ENCODE measurements around the gene FMNL2.

FMNL2 gene

GRCh38 chr2:152407806-152408205, 72.8 kb downstream of the FMNL2 start:
- H3F3A ChIP-seq (ENCODE audit: insufficient read depth) = no peaks in the 10 kb centered on the region
- no peaks in the 10 kb centered on the region; the same call in 1 of the 2 replicates for H4K20me1 ChIP-seq (ENCODE audit: low read depth, low read length)
- H3K4me3 ChIP-seq (ENCODE audit: insufficient read depth, low read length, poor library complexity, severe bottlenecking) = no peak overlapping the region
- no peaks in the 10 kb centered on the region for H3K9me2 ChIP-seq (replicated peaks; ENCODE audit: insufficient read depth, low read length)
- H3K27ac ChIP-seq (ENCODE audit: low read depth, low read length) = no peak overlapping the region
- no peaks in the 10 kb centered on the region for H3K79me2 ChIP-seq (ENCODE audit: insufficient read depth, low read length)
- no peaks in the 10 kb centered on the region for H3K36me3 ChIP-seq (ENCODE audit: low read length)
- no peaks in the 10 kb centered on the region for H3K9me3 ChIP-seq (ENCODE audit: insufficient read depth, low read length)
- no peak overlapping the region for H2AFZ ChIP-seq (ENCODE audit: low read depth, low read length, severe bottlenecking)
- H3K4me2 ChIP-seq (ENCODE audit: low read depth, low read length, poor library complexity, severe bottlenecking) = no peak overlapping the region
- TF ChIP-seq EZH2phosphoT487 (conservative IDR thresholded peaks at IDR 0.05; ENCODE audit: low read length) (no peak), CTCF (IDR thresholded peaks at IDR 0.05; ENCODE audit: insufficient read depth, low read length, poor library complexity, severe bottlenecking) (no peak)
- no peak overlapping the region for H3K9ac ChIP-seq (ENCODE audit: low read length)
- no peaks in the 10 kb centered on the region for H3K27me3 ChIP-seq (ENCODE audit: low read length)

GRCh38 chr2:152408254-152408653, 73.3 kb downstream of the FMNL2 start:
- H3K4me2 ChIP-seq (ENCODE audit: low read depth, low read length, poor library complexity, severe bottlenecking) = no peak overlapping the region
- no peak overlapping the region for H3K4me3 ChIP-seq (ENCODE audit: insufficient read depth, low read length, poor library complexity, severe bottlenecking)
- no peaks in the 10 kb centered on the region for H3K79me2 ChIP-seq (ENCODE audit: insufficient read depth, low read length)
- no peaks in the 10 kb centered on the region for H3K9me2 ChIP-seq (replicated peaks; ENCODE audit: insufficient read depth, low read length)
- no peaks in the 10 kb centered on the region for H3F3A ChIP-seq (ENCODE audit: insufficient read depth)
- H4K20me1 ChIP-seq (ENCODE audit: low read depth, low read length) = no peaks in the 10 kb centered on the region; the same call in 1 of the 2 replicates
- no peak overlapping the region for H3K9ac ChIP-seq (ENCODE audit: low read length)
- H3K27ac ChIP-seq (ENCODE audit: low read depth, low read length) = no peak overlapping the region
- H3K9me3 ChIP-seq (ENCODE audit: insufficient read depth, low read length) = no peaks in the 10 kb centered on the region
- no peak for TF ChIP-seq CTCF (IDR thresholded peaks at IDR 0.05; ENCODE audit: insufficient read depth, low read length, poor library complexity, severe bottlenecking)
- TF ChIP-seq EZH2phosphoT487 (conservative IDR thresholded peaks at IDR 0.05; ENCODE audit: low read length) = no peak
- no peaks in the 10 kb centered on the region for H3K27me3 ChIP-seq (ENCODE audit: low read length)
- H3K36me3 ChIP-seq (ENCODE audit: low read length) = no peaks in the 10 kb centered on the region
- H2AFZ ChIP-seq (ENCODE audit: low read depth, low read length, severe bottlenecking) = no peak overlapping the region

GRCh38 chr2:152409386-152410164, 74.6 kb downstream of the FMNL2 start:
- H3K79me2 ChIP-seq (ENCODE audit: insufficient read depth, low read length) = no peaks in the 10 kb centered on the region
- H3K9ac ChIP-seq (ENCODE audit: low read length) = no peak overlapping the region
- H3K4me2 ChIP-seq (ENCODE audit: low read depth, low read length, poor library complexity, severe bottlenecking) = no peak overlapping the region

More at GRCh38 chr2:152409386-152410164, 74.6 kb downstream of the FMNL2 start:
- Histone ChIP-seq H3K27ac (ENCODE audit: low read depth, low read length) (no peak overlapping the region), H4K20me1 (ENCODE audit: low read depth, low read length) (no peaks in the 10 kb centered on the region; the same call in 1 of the 2 replicates), H3K9me2 (replicated peaks; ENCODE audit: insufficient read depth, low read length) (no peaks in the 10 kb centered on the region), H3K4me3 (ENCODE audit: insufficient read depth, low read length, poor library complexity, severe bottlenecking) (no peak overlapping the region), H3K27me3 (ENCODE audit: low read length) (no peaks in the 10 kb centered on the region), H3F3A (ENCODE audit: insufficient read depth) (no peaks in the 10 kb centered on the region), H2AFZ (ENCODE audit: low read depth, low read length, severe bottlenecking) (no peak overlapping the region), H3K36me3 (ENCODE audit: low read length) (no peaks in the 10 kb centered on the region), H3K9me3 (ENCODE audit: insufficient read depth, low read length) (no peaks in the 10 kb centered on the region)
- TF ChIP-seq CTCF (IDR thresholded peaks at IDR 0.05; ENCODE audit: insufficient read depth, low read length, poor library complexity, severe bottlenecking) (no peak), EZH2phosphoT487 (conservative IDR thresholded peaks at IDR 0.05; ENCODE audit: low read length) (no peak)

All from SU-DHL-6 (cell line).